Thyroid gland (tissue), 4 donors: ENCODE measurements around the gene NSL1.

Source experiments
- CTCF ChIP-seq, 6 experiments: fragments of 200-600 bp in 3 of 6; fragments of 450-650 bp in 3 of 6; sonication (generic) in 3 of 6; IDR thresholded peaks; one replicate each; pipeline ENCODE4 v1.5.1; 2016 to 2019; ENCODE audit warnings: antibody characterized with exemption in 6 of 6, mild to moderate bottlenecking in 2 of 6, inconsistent platforms in 1 of 6, moderate library complexity in 1 of 6
- POLR2A ChIP-seq, 2 donors: fragments of 450-650 bp; IDR thresholded peaks; one replicate each; pipeline ENCODE4 v1.6.1; 2017; ENCODE audit warnings: antibody characterized with exemption in 2 of 2, mild to moderate bottlenecking in 2 of 2, moderate library complexity in 1 of 2

GRCh38 chr1:212696721-212697331 is 94.8 kb downstream of the NSL1 start:
- no peak for TF ChIP-seq CTCF (IDR thresholded peaks at IDR 0.05)
- TF ChIP-seq POLR2A (IDR thresholded peaks at IDR 0.05): no peak
